Liver (tissue), 9 donors: ENCODE results near the gene RBM15B. TPM values are rescaled to one million over a fixed set of nuclear protein-coding genes. Genes with fewer than 3 reads are reported as not detected.

Source experiments
- DNase-seq: peaks from one replicate; pipeline ENCODE4 v3.0.0-alpha.2; 2017; ENCODE audit warnings: low spot score
- H3K27ac ChIP-seq, 2 donors: one replicate each; pipeline ENCODE4 v1.7.0; 2013; ENCODE audit warnings: inconsistent platforms in 2 of 2, low read length in 2 of 2, control low read depth in 1 of 2, low read depth in 1 of 2, mild to moderate bottlenecking in 1 of 2
- H3K27me3 ChIP-seq, 4 donors: one replicate each; pipeline versions ENCODE4 v1.6.1 to v1.7.0; 2013; ENCODE audit warnings: low read length in 3 of 4, inconsistent platforms in 1 of 4, mild to moderate bottlenecking in 1 of 4, moderate library complexity in 1 of 4; ENCODE audit not compliant: control insufficient read depth in 4 of 4, insufficient read depth in 4 of 4
- H3K36me3 ChIP-seq, 4 donors: one replicate each; pipeline versions ENCODE4 v1.6.1 to v1.7.0; 2013; ENCODE audit warnings: low read length in 3 of 4, mild to moderate bottlenecking in 3 of 4, low read depth in 1 of 4, moderate library complexity in 1 of 4; ENCODE audit not compliant: control insufficient read depth in 4 of 4, insufficient read depth in 3 of 4
- H3K4me1 ChIP-seq, 4 donors: one replicate each; pipeline versions ENCODE4 v1.6.1 to v1.7.0; 2013; ENCODE audit warnings: low read length in 3 of 4, mild to moderate bottlenecking in 3 of 4, moderate library complexity in 1 of 4; ENCODE audit not compliant: control insufficient read depth in 4 of 4, insufficient read depth in 4 of 4
- H3K4me3 ChIP-seq, 3 donors: one replicate each; pipeline versions ENCODE4 v1.6.1 to v1.7.0; 2013; ENCODE audit warnings: low read length in 3 of 3, control low read depth in 1 of 3, low read depth in 1 of 3, mild to moderate bottlenecking in 1 of 3
- H3K9ac ChIP-seq, 2 donors: one replicate each; pipeline ENCODE4 v1.7.0; 2013; ENCODE audit warnings: low read length in 2 of 2, mild to moderate bottlenecking in 2 of 2, moderate library complexity in 2 of 2, control low read depth in 1 of 2, low read depth in 1 of 2
- H3K9me3 ChIP-seq, 4 donors: one replicate each; pipeline versions ENCODE4 v1.6.1 to v1.7.0; 2013; ENCODE audit warnings: low read length in 3 of 4; ENCODE audit not compliant: control insufficient read depth in 4 of 4
- EGR1 ChIP-seq, 2 donors: IDR thresholded peaks; 2 replicates each; pipeline ENCODE4 v1.6.1; 2016 to 2018; ENCODE audit warnings: antibody characterized with exemption in 2 of 2, low read depth in 2 of 2
- FOXA1 ChIP-seq: IDR thresholded peaks from 2 replicates; pipeline ENCODE4 v1.6.1; 2016; ENCODE audit warnings: antibody characterized with exemption
- HNF4A ChIP-seq, 2 donors: conservative IDR thresholded peaks; 2 replicates each; pipeline ENCODE4 v1.6.1; 2016; ENCODE audit warnings: antibody characterized with exemption in 2 of 2, mild to moderate bottlenecking in 2 of 2
- NR2F2 ChIP-seq: IDR thresholded peaks from 2 replicates; pipeline ENCODE4 v1.6.1; 2016; ENCODE audit warnings: antibody characterized with exemption
- RXRA ChIP-seq, 2 donors: IDR thresholded peaks; 2 replicates each; pipeline ENCODE4 v1.6.1; 2017 to 2018; ENCODE audit warnings: antibody characterized with exemption in 2 of 2, mild to moderate bottlenecking in 1 of 2
- SP1 ChIP-seq: IDR thresholded peaks from 2 replicates; pipeline ENCODE4 v1.6.1; 2018; ENCODE audit warnings: antibody characterized with exemption, mild to moderate bottlenecking
- TAF1 ChIP-seq: conservative IDR thresholded peaks from 2 replicates; pipeline ENCODE4 v1.6.1; 2016; ENCODE audit warnings: antibody characterized with exemption, mild to moderate bottlenecking
- YY1 ChIP-seq: IDR thresholded peaks from 2 replicates; pipeline ENCODE4 v1.6.1; 2016; ENCODE audit warnings: antibody characterized with exemption, mild to moderate bottlenecking
- WGBS: extraction: QIAGEN DNeasy Blood & Tissue Kit; methylation state at CpG from one replicate; pipeline ENCODE4 v1.1.7; 2013; 5-methylcytosine and 5-hydroxymethylcytosine counted together
- polyA plus RNA-seq, 2 donors: library from polyadenylated mRNA; stranded (reverse) in 1 of 2; unstranded in 1 of 2; fragments of 200-250 nt in 1 of 2; fragments of >200 nt in 1 of 2; fragmentation: Nextera tagmentation in 1 of 2; extraction: Ambion mirVana in 1 of 2; gene quantifications; one replicate each; pipeline versions ENCODE4 v1.2.1 to v1.2.3, GENCODE V29; 2013 to 2015
- total RNA-seq, 2 donors: library from RNA; depleted of rRNA; stranded (reverse); fragments of >200 nt; gene quantifications; one replicate each; pipeline ENCODE4 v1.2.3, GENCODE V29; 2014
- TF ChIP-seq, protein P1 (sequence below): IDR thresholded peaks from 2 replicates; pipeline ENCODE4 v1.6.1; 2016; ENCODE audit warnings: antibody characterized with exemption, mild to moderate bottlenecking
- TF ChIP-seq, protein P2 (sequence below): IDR thresholded peaks from 2 replicates; pipeline ENCODE4 v1.6.1; 2016; ENCODE audit warnings: antibody characterized with exemption
- TF ChIP-seq, protein P3 (sequence below): fragments of 150-350 bp; IDR thresholded peaks from 2 replicates; pipeline ENCODE4 v1.5.1; 2017; ENCODE audit warnings: improper control_type of control experiment, low read depth, low read length; ENCODE audit not compliant: missing input control
- TF ChIP-seq, protein P4 (sequence below): IDR thresholded peaks from 2 replicates; pipeline ENCODE4 v1.6.1; 2016; ENCODE audit warnings: antibody characterized with exemption
- donor health status: healthy.
- donor health status: healthy.
- donor health status: healthy.
- donor health status: healthy.
- donor health status: healthy.

RBM15B gene
- total and polyA plus RNA-seq, 4 donors: 2.3 to 14.8 (median 10.0) TPM

DNA sequence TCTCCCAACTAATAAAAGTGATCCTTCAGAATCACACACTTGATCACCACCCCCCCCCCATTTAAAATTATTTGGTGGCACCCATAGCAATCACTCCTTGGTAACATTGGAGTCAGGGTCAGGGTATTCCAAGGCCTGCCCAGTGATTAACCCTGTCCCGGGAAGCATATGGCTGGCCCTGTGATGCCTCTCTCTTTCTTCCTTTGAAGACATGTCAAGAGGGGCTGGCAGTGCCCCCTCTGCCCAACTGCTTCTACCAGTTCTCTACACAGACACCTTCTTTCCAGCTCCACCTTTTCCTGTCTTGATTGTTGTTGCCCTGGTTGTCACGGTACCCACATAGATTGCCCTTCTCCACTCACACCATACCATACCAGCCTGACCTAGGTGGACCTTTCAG lies 36.9 kb upstream of the RBM15B start (continued):
- TF ChIP-seq, protein P1, sequence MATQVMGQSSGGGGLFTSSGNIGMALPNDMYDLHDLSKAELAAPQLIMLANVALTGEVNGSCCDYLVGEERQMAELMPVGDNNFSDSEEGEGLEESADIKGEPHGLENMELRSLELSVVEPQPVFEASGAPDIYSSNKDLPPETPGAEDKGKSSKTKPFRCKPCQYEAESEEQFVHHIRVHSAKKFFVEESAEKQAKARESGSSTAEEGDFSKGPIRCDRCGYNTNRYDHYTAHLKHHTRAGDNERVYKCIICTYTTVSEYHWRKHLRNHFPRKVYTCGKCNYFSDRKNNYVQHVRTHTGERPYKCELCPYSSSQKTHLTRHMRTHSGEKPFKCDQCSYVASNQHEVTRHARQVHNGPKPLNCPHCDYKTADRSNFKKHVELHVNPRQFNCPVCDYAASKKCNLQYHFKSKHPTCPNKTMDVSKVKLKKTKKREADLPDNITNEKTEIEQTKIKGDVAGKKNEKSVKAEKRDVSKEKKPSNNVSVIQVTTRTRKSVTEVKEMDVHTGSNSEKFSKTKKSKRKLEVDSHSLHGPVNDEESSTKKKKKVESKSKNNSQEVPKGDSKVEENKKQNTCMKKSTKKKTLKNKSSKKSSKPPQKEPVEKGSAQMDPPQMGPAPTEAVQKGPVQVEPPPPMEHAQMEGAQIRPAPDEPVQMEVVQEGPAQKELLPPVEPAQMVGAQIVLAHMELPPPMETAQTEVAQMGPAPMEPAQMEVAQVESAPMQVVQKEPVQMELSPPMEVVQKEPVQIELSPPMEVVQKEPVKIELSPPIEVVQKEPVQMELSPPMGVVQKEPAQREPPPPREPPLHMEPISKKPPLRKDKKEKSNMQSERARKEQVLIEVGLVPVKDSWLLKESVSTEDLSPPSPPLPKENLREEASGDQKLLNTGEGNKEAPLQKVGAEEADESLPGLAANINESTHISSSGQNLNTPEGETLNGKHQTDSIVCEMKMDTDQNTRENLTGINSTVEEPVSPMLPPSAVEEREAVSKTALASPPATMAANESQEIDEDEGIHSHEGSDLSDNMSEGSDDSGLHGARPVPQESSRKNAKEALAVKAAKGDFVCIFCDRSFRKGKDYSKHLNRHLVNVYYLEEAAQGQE: no peak
- TF ChIP-seq NR2F2: no peak
- no peak for TF ChIP-seq FOXA1
- TF ChIP-seq, protein P2, sequence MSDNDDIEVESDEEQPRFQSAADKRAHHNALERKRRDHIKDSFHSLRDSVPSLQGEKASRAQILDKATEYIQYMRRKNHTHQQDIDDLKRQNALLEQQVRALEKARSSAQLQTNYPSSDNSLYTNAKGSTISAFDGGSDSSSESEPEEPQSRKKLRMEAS: no peak

DNA sequence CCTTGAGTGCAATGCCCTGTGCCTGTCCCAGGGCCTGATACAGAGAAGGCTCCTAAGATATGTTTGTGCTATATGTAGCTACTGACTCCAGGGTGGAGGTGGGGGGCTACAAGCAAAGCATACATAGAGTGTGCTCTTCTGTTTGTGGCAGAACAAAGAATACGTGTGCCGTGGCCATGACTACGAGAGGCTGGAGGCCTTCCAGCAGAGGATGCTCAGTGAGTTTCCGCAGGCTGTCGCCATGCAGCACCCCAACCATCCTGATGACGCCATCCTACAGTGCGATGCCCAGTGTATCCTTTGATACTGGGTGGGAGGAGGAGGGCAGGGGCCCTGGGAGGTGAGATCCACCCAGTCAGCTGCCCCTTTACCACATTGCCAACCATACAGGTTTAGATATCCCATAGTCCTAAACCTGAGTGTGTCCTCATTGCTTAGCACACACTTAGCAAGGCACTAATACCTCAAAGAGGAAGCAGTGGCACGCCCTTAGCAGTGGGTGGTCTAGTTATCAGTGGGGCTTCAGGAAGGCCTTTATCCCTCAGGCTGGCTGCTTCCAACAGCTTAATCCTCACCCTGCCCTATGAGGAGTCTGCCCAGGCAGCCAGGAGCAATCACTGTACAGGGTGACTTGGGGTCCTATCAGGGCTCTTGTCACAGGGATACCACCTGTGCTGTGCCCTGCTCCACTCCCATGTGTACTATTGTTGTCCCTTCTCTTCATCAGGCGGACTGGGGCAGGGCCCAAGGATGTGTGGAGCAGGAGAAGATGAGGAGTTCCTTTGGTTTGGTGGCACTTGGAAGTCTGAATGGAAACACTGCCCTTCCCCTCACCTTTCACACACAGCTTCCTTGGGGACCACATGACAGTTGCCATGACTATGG lies 36.1 kb upstream of the RBM15B start:
- 89% methylated on average over 9 of the region's 9 CpGs for WGBS
- TF ChIP-seq RXRA (IDR thresholded peaks at IDR 0.05) (no peak), HNF4A (conservative IDR thresholded peaks at IDR 0.05) (no peak), EGR1 (IDR thresholded peaks at IDR 0.05; ENCODE audit: low read depth in 2 of 2) (no peak), YY1 (no peak), SP1 (no peak), TAF1 (no peak)
- TF ChIP-seq, protein P1: no peak
- TF ChIP-seq, protein P3, sequence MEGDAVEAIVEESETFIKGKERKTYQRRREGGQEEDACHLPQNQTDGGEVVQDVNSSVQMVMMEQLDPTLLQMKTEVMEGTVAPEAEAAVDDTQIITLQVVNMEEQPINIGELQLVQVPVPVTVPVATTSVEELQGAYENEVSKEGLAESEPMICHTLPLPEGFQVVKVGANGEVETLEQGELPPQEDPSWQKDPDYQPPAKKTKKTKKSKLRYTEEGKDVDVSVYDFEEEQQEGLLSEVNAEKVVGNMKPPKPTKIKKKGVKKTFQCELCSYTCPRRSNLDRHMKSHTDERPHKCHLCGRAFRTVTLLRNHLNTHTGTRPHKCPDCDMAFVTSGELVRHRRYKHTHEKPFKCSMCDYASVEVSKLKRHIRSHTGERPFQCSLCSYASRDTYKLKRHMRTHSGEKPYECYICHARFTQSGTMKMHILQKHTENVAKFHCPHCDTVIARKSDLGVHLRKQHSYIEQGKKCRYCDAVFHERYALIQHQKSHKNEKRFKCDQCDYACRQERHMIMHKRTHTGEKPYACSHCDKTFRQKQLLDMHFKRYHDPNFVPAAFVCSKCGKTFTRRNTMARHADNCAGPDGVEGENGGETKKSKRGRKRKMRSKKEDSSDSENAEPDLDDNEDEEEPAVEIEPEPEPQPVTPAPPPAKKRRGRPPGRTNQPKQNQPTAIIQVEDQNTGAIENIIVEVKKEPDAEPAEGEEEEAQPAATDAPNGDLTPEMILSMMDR: no peak
- TF ChIP-seq, protein P4, sequence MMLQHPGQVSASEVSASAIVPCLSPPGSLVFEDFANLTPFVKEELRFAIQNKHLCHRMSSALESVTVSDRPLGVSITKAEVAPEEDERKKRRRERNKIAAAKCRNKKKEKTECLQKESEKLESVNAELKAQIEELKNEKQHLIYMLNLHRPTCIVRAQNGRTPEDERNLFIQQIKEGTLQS: no peak
- Histone ChIP-seq H3K36me3 (no peaks in the 10 kb centered on the region), H3K27me3 (no peaks in the 10 kb centered on the region), H3K9ac (no peak overlapping the region), H3K27ac (no peak overlapping the region), H3K4me1 (no peaks in the 10 kb centered on the region), H3K4me3 (no peak overlapping the region), H3K9me3 (no peaks in the 10 kb centered on the region)
- no peak for DNase-seq
